ENCODE measurements around the gene SIRT5.

The SIRT5 gene

DNA sequence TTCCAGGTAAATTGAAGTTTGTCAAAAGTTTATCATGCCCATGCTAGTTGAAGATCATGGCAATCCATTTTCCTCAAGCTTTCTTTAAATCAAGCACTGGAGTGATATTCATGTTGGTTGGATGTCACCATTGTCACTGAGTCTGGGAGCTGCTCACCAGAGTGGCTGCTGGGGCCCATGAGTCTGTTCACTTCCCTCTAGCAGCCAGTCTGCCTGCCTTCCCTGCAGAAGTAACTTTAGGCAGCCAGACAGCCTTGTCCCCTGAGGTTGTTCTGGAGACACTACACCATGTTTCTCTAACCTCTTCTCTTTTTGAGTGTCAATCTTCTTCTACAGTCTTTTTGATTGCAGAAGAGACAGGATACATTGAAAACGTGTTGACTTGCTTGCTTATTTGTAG lies 5.5 kb downstream of the SIRT5 start:
- Histone ChIP-seq H3K4me1 (ENCODE audit: control insufficient read depth, insufficient read depth, low read depth, low read length) (peaks cover 3% of the 10 kb centered on the region), H3K4me3 (ENCODE audit: insufficient read depth in 1 of 2, low read depth in 1 of 2, low read length in 2 of 2) (no peak overlapping the region), H3K36me3 (ENCODE audit: control insufficient read depth in 1 of 2, insufficient read depth in 2 of 2, low read depth in 1 of 2, low read length in 2 of 2) (peaks cover 14 to 33% of the 10 kb centered on the region in 2 experiments), H2BK5ac (ENCODE audit: low read depth, low read length, poor library complexity, severe bottlenecking) (no peak overlapping the region), H3K14ac (ENCODE audit: low read length in 2 of 2) (no peak overlapping the region), H3K9ac (ENCODE audit: low read length) (no peak overlapping the region), H3K27me3 (ENCODE audit: control insufficient read depth in 1 of 2, insufficient read depth in 1 of 2, low read length in 2 of 2) (no peaks in the 10 kb centered on the region), H2AK5ac (ENCODE audit: low read length, severe bottlenecking) (no peak overlapping the region), H3K18ac (ENCODE audit: low read depth in 1 of 2, low read length in 2 of 2) (no peak overlapping the region), H2BK15ac (ENCODE audit: low read depth, poor library complexity, severe bottlenecking) (no peak overlapping the region), H3K23ac (ENCODE audit: low read length in 2 of 2) (no peak overlapping the region), H2BK12ac (ENCODE audit: low read length in 2 of 2) (no peak overlapping the region), H2BK120ac (ENCODE audit: low read depth, low read length) (no peak overlapping the region), H2AFZ (ENCODE audit: low read depth, low read length) (no peak overlapping the region), H4K91ac (ENCODE audit: low read length) (no peak overlapping the region), H3K4ac (ENCODE audit: low read depth in 1 of 2, low read length in 2 of 2) (no peak overlapping the region), H3K79me1 (replicated peaks; ENCODE audit: low read length, poor library complexity, severe bottlenecking) (peaks cover 7% of the 10 kb centered on the region), H3K9me3 (ENCODE audit: control insufficient read depth, low read length) (no peaks in the 10 kb centered on the region), H4K8ac (ENCODE audit: low read length) (no peak overlapping the region), H3K27ac (ENCODE audit: low read length, poor library complexity, severe bottlenecking) (no peak overlapping the region), H3K4me2 (ENCODE audit: low read length, poor library complexity, severe bottlenecking) (no peak overlapping the region)
- no peak for DNase-seq
- no CpG with 5 or more reads among the region's 1 CpG for WGBS

DNA sequence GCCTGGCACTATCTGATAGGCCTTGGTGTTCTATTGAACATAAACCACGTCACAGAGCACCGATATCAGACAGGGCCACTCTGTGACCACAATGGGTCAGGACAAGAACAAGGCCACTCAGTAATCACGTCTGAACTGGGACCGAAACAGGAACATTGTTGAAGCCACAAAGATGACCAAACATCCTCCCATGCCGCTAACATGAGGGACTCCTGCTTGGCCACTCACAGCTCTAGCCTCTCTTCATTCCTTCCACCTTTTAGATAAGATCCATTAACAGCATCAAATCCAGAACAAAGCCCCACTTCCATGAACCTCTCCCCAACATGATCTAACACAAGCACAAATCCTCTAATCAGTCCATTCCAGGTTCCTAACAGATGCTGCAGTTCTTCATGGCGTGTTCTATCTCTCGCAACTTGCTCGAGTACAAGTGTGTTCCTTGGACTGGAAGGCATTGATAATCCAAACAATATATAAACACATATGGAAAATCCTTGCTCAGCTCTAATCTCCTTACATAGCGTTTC lies 7.4 kb downstream of the SIRT5 start:
- no peak overlapping the region for H3K4me3 ChIP-seq (ENCODE audit: insufficient read depth in 1 of 2, low read depth in 1 of 2, low read length in 2 of 2)
- H3K27ac ChIP-seq (ENCODE audit: low read length, poor library complexity, severe bottlenecking): no peak overlapping the region
- no peak overlapping the region for H4K91ac ChIP-seq (ENCODE audit: low read length)
- no peak overlapping the region for H2BK5ac ChIP-seq (ENCODE audit: low read depth, low read length, poor library complexity, severe bottlenecking)
- no peak overlapping the region for H2BK120ac ChIP-seq (ENCODE audit: low read depth, low read length)
- peaks cover 15 to 33% of the 10 kb centered on the region in 2 experiments for H3K36me3 ChIP-seq (ENCODE audit: control insufficient read depth in 1 of 2, insufficient read depth in 2 of 2, low read depth in 1 of 2, low read length in 2 of 2)
- H3K23ac ChIP-seq (ENCODE audit: low read length in 2 of 2): peak overlapping the region in 1 of 2 experiments; percentile 31
- H2AK5ac ChIP-seq (ENCODE audit: low read length, severe bottlenecking): no peak overlapping the region
- no peaks in the 10 kb centered on the region for H3K27me3 ChIP-seq (ENCODE audit: control insufficient read depth in 1 of 2, insufficient read depth in 1 of 2, low read length in 2 of 2)
- peaks cover 7% of the 10 kb centered on the region for H3K79me1 ChIP-seq (replicated peaks; ENCODE audit: low read length, poor library complexity, severe bottlenecking)
- no peak for DNase-seq
- H3K4me1 ChIP-seq (ENCODE audit: control insufficient read depth, insufficient read depth, low read depth, low read length): no peaks in the 10 kb centered on the region
- H3K9ac ChIP-seq (ENCODE audit: low read length): no peak overlapping the region
- no peak overlapping the region for H3K4ac ChIP-seq (ENCODE audit: low read depth in 1 of 2, low read length in 2 of 2)
- H3K18ac ChIP-seq (ENCODE audit: low read depth in 1 of 2, low read length in 2 of 2): no peak overlapping the region
- no peak overlapping the region for H2BK15ac ChIP-seq (ENCODE audit: low read depth, poor library complexity, severe bottlenecking)
- no peak overlapping the region for H2AFZ ChIP-seq (ENCODE audit: low read depth, low read length)
- H4K8ac ChIP-seq (ENCODE audit: low read length): no peak overlapping the region
- H3K9me3 ChIP-seq (ENCODE audit: control insufficient read depth, low read length): no peaks in the 10 kb centered on the region
- H3K4me2 ChIP-seq (ENCODE audit: low read length, poor library complexity, severe bottlenecking): no peak overlapping the region
- no peak overlapping the region for H2BK12ac ChIP-seq (ENCODE audit: low read length in 2 of 2)
- WGBS: 97% methylated on average over 8 of the region's 9 CpGs
- H3K14ac ChIP-seq (ENCODE audit: low read length in 2 of 2): no peak overlapping the region

DNA sequence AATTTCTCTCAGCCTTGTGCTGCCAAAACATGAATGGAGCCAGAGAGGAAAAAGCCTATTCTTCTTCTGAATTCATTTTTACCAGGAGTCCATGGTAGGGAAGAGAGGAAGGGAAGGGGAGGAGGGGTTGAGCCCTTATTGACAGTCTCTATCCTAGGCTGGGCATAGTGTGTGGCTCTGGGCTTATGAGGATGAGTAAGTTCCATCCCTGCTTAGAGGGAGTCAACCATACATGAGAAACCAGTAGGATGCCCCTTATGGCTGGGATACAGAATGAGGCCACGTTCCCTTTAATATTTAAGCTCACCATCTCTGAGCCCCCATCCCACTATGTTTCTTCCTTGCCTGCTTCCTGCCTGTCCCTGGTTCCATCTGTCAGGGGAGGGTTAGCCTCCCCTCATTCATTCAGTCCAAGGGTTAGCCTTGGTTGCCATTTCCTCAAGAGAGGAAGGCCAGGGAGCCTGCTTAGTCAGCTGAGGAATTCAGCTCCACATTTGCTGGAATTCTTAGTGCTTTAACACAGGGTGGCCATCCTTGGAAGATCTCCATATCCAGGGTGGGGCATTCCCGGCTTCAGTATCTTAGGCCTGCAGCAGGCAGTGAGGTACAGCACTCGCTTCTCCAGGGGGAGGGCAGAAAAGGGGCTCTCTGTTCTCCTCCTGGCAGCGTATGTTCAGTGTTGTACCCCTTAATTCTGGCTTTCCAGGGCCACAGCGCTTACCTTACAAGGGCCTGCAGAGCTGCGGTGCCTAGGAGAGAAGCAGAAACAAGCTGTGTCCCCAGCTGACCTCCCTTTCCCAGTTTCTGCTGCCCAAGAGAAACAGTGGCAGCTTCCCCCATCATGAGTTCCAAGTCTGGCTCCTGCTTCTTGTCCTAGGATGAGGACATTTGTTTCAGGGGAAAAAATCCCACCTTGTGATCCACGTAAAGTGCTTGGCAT lies 12.5 kb downstream of the SIRT5 start:
- Histone ChIP-seq H2BK12ac (ENCODE audit: low read length in 2 of 2) (no peak overlapping the region), H2BK15ac (ENCODE audit: low read depth, poor library complexity, severe bottlenecking) (no peak overlapping the region), H2BK120ac (ENCODE audit: low read depth, low read length) (no peak overlapping the region), H4K91ac (ENCODE audit: low read length) (no peak overlapping the region), H3K4me3 (ENCODE audit: insufficient read depth in 1 of 2, low read depth in 1 of 2, low read length in 2 of 2) (no peak overlapping the region), H2AFZ (ENCODE audit: low read depth, low read length) (no peak overlapping the region), H3K9ac (ENCODE audit: low read length) (no peak overlapping the region), H3K4me2 (ENCODE audit: low read length, poor library complexity, severe bottlenecking) (no peak overlapping the region), H3K27ac (ENCODE audit: low read length, poor library complexity, severe bottlenecking) (no peak overlapping the region), H3K4me1 (ENCODE audit: control insufficient read depth, insufficient read depth, low read depth, low read length) (no peaks in the 10 kb centered on the region), H3K23ac (ENCODE audit: low read length in 2 of 2) (no peak overlapping the region), H3K27me3 (ENCODE audit: control insufficient read depth in 1 of 2, insufficient read depth in 1 of 2, low read length in 2 of 2) (no peaks in the 10 kb centered on the region), H3K18ac (ENCODE audit: low read depth in 1 of 2, low read length in 2 of 2) (no peak overlapping the region), H3K9me3 (ENCODE audit: control insufficient read depth, low read length) (no peaks in the 10 kb centered on the region), H3K36me3 (ENCODE audit: control insufficient read depth in 1 of 2, insufficient read depth in 2 of 2, low read depth in 1 of 2, low read length in 2 of 2) (peaks cover 25 to 45% of the 10 kb centered on the region in 2 experiments), H4K8ac (ENCODE audit: low read length) (no peak overlapping the region), H2BK5ac (ENCODE audit: low read depth, low read length, poor library complexity, severe bottlenecking) (no peak overlapping the region), H3K4ac (ENCODE audit: low read depth in 1 of 2, low read length in 2 of 2) (no peak overlapping the region), H3K79me1 (replicated peaks; ENCODE audit: low read length, poor library complexity, severe bottlenecking) (peaks cover 7% of the 10 kb centered on the region), H3K14ac (ENCODE audit: low read length in 2 of 2) (no peak overlapping the region), H2AK5ac (ENCODE audit: low read length, severe bottlenecking) (no peak overlapping the region)
- DNase-seq: no peak
- whole genome bisulfite sequencing: 96% methylated on average over 7 of the region's 7 CpGs

DNA sequence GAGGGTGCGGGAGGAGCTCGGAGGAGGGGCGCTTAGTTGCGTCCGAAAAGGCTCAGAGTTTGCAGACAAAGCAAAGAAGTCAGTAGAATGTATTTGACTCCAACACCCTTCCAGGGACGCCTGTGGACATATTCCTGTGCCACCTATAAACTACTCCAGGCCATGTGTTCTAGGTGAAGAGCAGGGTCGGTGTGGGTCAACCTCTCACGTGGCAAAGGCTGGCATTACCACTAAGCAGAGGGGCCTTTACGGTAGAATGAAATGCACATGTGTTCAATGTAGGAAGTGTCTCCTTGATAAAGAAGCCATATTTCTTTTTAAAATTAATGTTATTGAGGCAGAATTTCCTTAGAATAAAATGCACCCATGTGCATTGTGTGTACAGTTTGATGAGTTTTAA lies 15.4 kb downstream of the SIRT5 start:
- Histone ChIP-seq H2AFZ (ENCODE audit: low read depth, low read length) (no peak overlapping the region), H3K9ac (ENCODE audit: low read length) (no peak overlapping the region), H3K36me3 (ENCODE audit: control insufficient read depth in 1 of 2, insufficient read depth in 2 of 2, low read depth in 1 of 2, low read length in 2 of 2) (peaks cover 37 to 56% of the 10 kb centered on the region in 2 experiments), H3K4me3 (ENCODE audit: insufficient read depth in 1 of 2, low read depth in 1 of 2, low read length in 2 of 2) (no peak overlapping the region), H2BK5ac (ENCODE audit: low read depth, low read length, poor library complexity, severe bottlenecking) (no peak overlapping the region), H3K4ac (ENCODE audit: low read depth in 1 of 2, low read length in 2 of 2) (no peak overlapping the region), H3K9me3 (ENCODE audit: control insufficient read depth, low read length) (no peaks in the 10 kb centered on the region), H2BK12ac (ENCODE audit: low read length in 2 of 2) (no peak overlapping the region), H2BK120ac (ENCODE audit: low read depth, low read length) (no peak overlapping the region), H3K4me2 (ENCODE audit: low read length, poor library complexity, severe bottlenecking) (no peak overlapping the region), H3K14ac (ENCODE audit: low read length in 2 of 2) (no peak overlapping the region), H3K27me3 (ENCODE audit: control insufficient read depth in 1 of 2, insufficient read depth in 1 of 2, low read length in 2 of 2) (no peaks in the 10 kb centered on the region), H2AK5ac (ENCODE audit: low read length, severe bottlenecking) (no peak overlapping the region), H4K91ac (ENCODE audit: low read length) (no peak overlapping the region), H2BK15ac (ENCODE audit: low read depth, poor library complexity, severe bottlenecking) (no peak overlapping the region), H3K23ac (ENCODE audit: low read length in 2 of 2) (no peak overlapping the region), H3K79me1 (replicated peaks; ENCODE audit: low read length, poor library complexity, severe bottlenecking) (peaks cover 7% of the 10 kb centered on the region), H3K27ac (ENCODE audit: low read length, poor library complexity, severe bottlenecking) (no peak overlapping the region), H3K18ac (ENCODE audit: low read depth in 1 of 2, low read length in 2 of 2) (no peak overlapping the region), H3K4me1 (ENCODE audit: control insufficient read depth, insufficient read depth, low read depth, low read length) (no peaks in the 10 kb centered on the region), H4K8ac (ENCODE audit: low read length) (no peak overlapping the region)
- 96% methylated on average over 8 of the region's 9 CpGs for WGBS
- no peak for DNase-seq
